GM23338 (cell line): ENCODE measurements around the gene PPFIBP1.

Experiments
- CREB1 ChIP-seq: fragments of 250-450 bp; sonication (Bioruptor Pico); IDR thresholded peaks from 2 replicates; pipeline ENCODE4 v1.5.0; 2020; ENCODE audit warnings: low read depth, mild to moderate bottlenecking, moderate library complexity
- CTCF ChIP-seq, 2 experiments: fragments of 200-600 bp in 1 of 2; sonication (generic) in 1 of 2; conservative IDR thresholded peaks; 2 replicates each; pipeline versions ENCODE4 v1.5.1 to v1.6.1; 2016 to 2017; ENCODE audit warnings: antibody characterized with exemption in 2 of 2, low read depth in 2 of 2, mild to moderate bottlenecking in 2 of 2, moderate library complexity in 1 of 2
- EZH2 ChIP-seq: fragments of 200-600 bp; sonication (generic); IDR thresholded peaks from one replicate; pipeline ENCODE4 v1.8.0; 2017; ENCODE audit warnings: antibody characterized with exemption, mild to moderate bottlenecking, low read depth; ENCODE audit not compliant: unreplicated experiment
- JUNB ChIP-seq: IDR thresholded peaks from one replicate; pipeline ENCODE4 v1.6.1; 2016; ENCODE audit warnings: antibody characterized with exemption; ENCODE audit not compliant: unreplicated experiment

GRCh38 chr12:27552235-27552634 lies 28.2 kb downstream of the PPFIBP1 start:
- no peak for TF ChIP-seq CTCF (conservative IDR thresholded peaks at IDR 0.05; ENCODE audit: low read depth in 2 of 2)
- TF ChIP-seq JUNB, result no peak
- TF ChIP-seq EZH2, result no peak
- no peak for TF ChIP-seq CREB1 (CRISPR knock-in tag)
